ENCODE results near the gene PER3. TPM values are rescaled to one million over a fixed set of nuclear protein-coding genes. Genes with fewer than 3 reads are reported as not detected.

The PER3 gene
- total and polyA plus RNA-seq, 2 donors (not counting 1 experiment from before 2014, with no cell fraction given): 16.6 to 18.8 TPM

GRCh38 chr1:7871136-7871535, 87.0 kb downstream of the PER3 start:
- Histone ChIP-seq H3K4me3 (replicated peaks in 1 of 4; ENCODE audit: control extremely low read depth in 1 of 4, insufficient read depth in 1 of 4, low read depth in 3 of 4, low read length in 4 of 4) (no peak overlapping the region), H3K27ac (ENCODE audit: insufficient read depth, low read length) (no peak overlapping the region), H3K79me2 (ENCODE audit: control insufficient read depth, insufficient read depth, low read length) (no peaks in the 10 kb centered on the region), H3K36me3 (ENCODE audit: control insufficient read depth, insufficient read depth, low read length) (no peaks in the 10 kb centered on the region), H4K20me1 (ENCODE audit: control insufficient read depth, extremely low read depth, insufficient read depth, low read length) (no peaks in the 10 kb centered on the region), H3K9me3 (ENCODE audit: control insufficient read depth, insufficient read depth, low read depth, low read length) (no peaks in the 10 kb centered on the region), H3K4me2 (ENCODE audit: extremely low read depth, insufficient read depth, low read length) (no peak overlapping the region), H3K9ac (ENCODE audit: insufficient read depth, low read length) (no peak overlapping the region), H3K27me3 (ENCODE audit: control insufficient read depth, insufficient read depth, low read length) (no peaks in the 10 kb centered on the region), H2AFZ (ENCODE audit: low read length) (no peak overlapping the region), H3K4me1 (ENCODE audit: control insufficient read depth, extremely low read depth, insufficient read depth, low read length) (no peaks in the 10 kb centered on the region)
- TF ChIP-seq CTCF (conservative IDR thresholded peaks at IDR 0.05 in 1 of 2, IDR thresholded peaks at IDR 0.05 in 1 of 2; ENCODE audit: low read depth in 1 of 2, low read length in 2 of 2): no peak
- TF ChIP-seq EZH2 (IDR thresholded peaks at IDR 0.05; ENCODE audit: low read length, missing control alignments): no peak
- DNase-seq (ENCODE audit: low read depth in 2 of 2): no peak

- H3K4me1 ChIP-seq (ENCODE audit: control insufficient read depth, extremely low read depth, insufficient read depth, low read length): no peaks in the 10 kb centered on the region
- no peak overlapping the region for H3K4me3 ChIP-seq (replicated peaks in 1 of 4; ENCODE audit: control extremely low read depth in 1 of 4, insufficient read depth in 1 of 4, low read depth in 3 of 4, low read length in 4 of 4)
- no peaks in the 10 kb centered on the region for H3K9me3 ChIP-seq (ENCODE audit: control insufficient read depth, insufficient read depth, low read depth, low read length)
- H2AFZ ChIP-seq (ENCODE audit: low read length): no peak overlapping the region
- H3K36me3 ChIP-seq (ENCODE audit: control insufficient read depth, insufficient read depth, low read length): no peaks in the 10 kb centered on the region
- TF ChIP-seq CTCF (conservative IDR thresholded peaks at IDR 0.05 in 1 of 2, IDR thresholded peaks at IDR 0.05 in 1 of 2; ENCODE audit: low read depth in 1 of 2, low read length in 2 of 2) (no peak), EZH2 (IDR thresholded peaks at IDR 0.05; ENCODE audit: low read length, missing control alignments) (no peak)
- H3K27ac ChIP-seq (ENCODE audit: insufficient read depth, low read length): no peak overlapping the region
- H3K4me2 ChIP-seq (ENCODE audit: extremely low read depth, insufficient read depth, low read length): no peak overlapping the region
- no peak overlapping the region for H3K9ac ChIP-seq (ENCODE audit: insufficient read depth, low read length)
- no peaks in the 10 kb centered on the region for H3K27me3 ChIP-seq (ENCODE audit: control insufficient read depth, insufficient read depth, low read length)
- H3K79me2 ChIP-seq (ENCODE audit: control insufficient read depth, insufficient read depth, low read length): no peaks in the 10 kb centered on the region
- no peaks in the 10 kb centered on the region for H4K20me1 ChIP-seq (ENCODE audit: control insufficient read depth, extremely low read depth, insufficient read depth, low read length)
- DNase-seq (ENCODE audit: low read depth in 2 of 2): peak in 1 of 2 donors; percentile 41
Observed at GRCh38 chr1:7873801-7874795, 90.0 kb downstream of the PER3 start.

- Histone ChIP-seq H3K4me2 (ENCODE audit: extremely low read depth, insufficient read depth, low read length) (no peak overlapping the region), H3K79me2 (ENCODE audit: control insufficient read depth, insufficient read depth, low read length) (no peaks in the 10 kb centered on the region), H3K27ac (ENCODE audit: insufficient read depth, low read length) (no peak overlapping the region), H3K9me3 (ENCODE audit: control insufficient read depth, insufficient read depth, low read depth, low read length) (no peaks in the 10 kb centered on the region), H3K27me3 (ENCODE audit: control insufficient read depth, insufficient read depth, low read length) (no peaks in the 10 kb centered on the region), H3K4me3 (replicated peaks in 1 of 4; ENCODE audit: control extremely low read depth in 1 of 4, insufficient read depth in 1 of 4, low read depth in 3 of 4, low read length in 4 of 4) (no peak overlapping the region), H3K36me3 (ENCODE audit: control insufficient read depth, insufficient read depth, low read length) (no peaks in the 10 kb centered on the region), H3K4me1 (ENCODE audit: control insufficient read depth, extremely low read depth, insufficient read depth, low read length) (no peaks in the 10 kb centered on the region), H2AFZ (ENCODE audit: low read length) (no peak overlapping the region), H4K20me1 (ENCODE audit: control insufficient read depth, extremely low read depth, insufficient read depth, low read length) (no peaks in the 10 kb centered on the region), H3K9ac (ENCODE audit: insufficient read depth, low read length) (no peak overlapping the region)
- no peak for TF ChIP-seq EZH2 (IDR thresholded peaks at IDR 0.05; ENCODE audit: low read length, missing control alignments)
- TF ChIP-seq CTCF (conservative IDR thresholded peaks at IDR 0.05 in 1 of 2, IDR thresholded peaks at IDR 0.05 in 1 of 2; ENCODE audit: low read depth in 1 of 2, low read length in 2 of 2): no peak
- no peak for DNase-seq (ENCODE audit: low read depth in 2 of 2)
Observed at GRCh38 chr1:7878027-7878426, 93.9 kb downstream of the PER3 start.

Measured in fibroblast of lung (primary cell).